Pancreas (tissue), 10 donors: ENCODE measurements around the gene KIAA0930. TPM values are rescaled to one million over a fixed set of nuclear protein-coding genes. Genes with fewer than 3 reads are reported as not detected.

Experiments
- ATAC-seq, 4 donors: fragments of 200-7000 bp; cut with Tn5 transposase; one replicate each; pipeline versions ENCODE4 v1.8.0 to v1.9.1; 2020; ENCODE audit warnings: mild to moderate bottlenecking in 4 of 4, moderate library complexity in 4 of 4
- DNase-seq, 6 donors: peaks; one replicate each; pipeline ENCODE4 v3.0.0-alpha.2; 2020
- FAIRE-seq: peaks from 2 replicates; lab custom pipeline; 2012; peaks lifted over from hg19 to GRCh38; lab: Jason Lieb, UNC
- H3K27ac ChIP-seq, 4 donors: fragments of 200-600 bp; sonication (generic); 1 replicate in 3 of 4; 2 replicates in 1 of 4; pipeline versions ENCODE4 v1.5.0 to v1.8.0; 2020
- H3K27me3 ChIP-seq, 4 donors: fragments of 200-600 bp; one replicate each; pipeline ENCODE4 v1.8.0; 2021
- H3K36me3 ChIP-seq, 3 donors: fragments of 200-600 bp; sonication (generic) in 1 of 3; one replicate each; pipeline versions ENCODE4 v1.5.0 to v1.8.0; 2020 to 2021
- H3K4me1 ChIP-seq, 3 donors: fragments of 200-600 bp; one replicate each; pipeline ENCODE4 v1.8.0; 2021
- H3K4me3 ChIP-seq, 4 donors: fragments of 200-600 bp; sonication (generic) in 2 of 4; one replicate each; pipeline versions ENCODE4 v1.5.0 to v1.8.0; 2020 to 2021
- H3K9me3 ChIP-seq, 4 donors: fragments of 200-600 bp; one replicate each; pipeline ENCODE4 v1.8.0; 2021
- WGBS, 2 donors: extraction: QIAGEN DNeasy Blood & Tissue Kit; methylation state at CpG; one replicate each; pipeline ENCODE4 v1.1.7; 2013; 5-methylcytosine and 5-hydroxymethylcytosine counted together
- intact Hi-C, 3 donors: fragments of 100-400 bp; cut with DNase I; formaldehyde crosslinking; loops; one replicate each; pipeline versions ENCODE4 v1.11.1 to v1.14.2; 2022
- polyA plus RNA-seq, 2 donors: library from polyadenylated mRNA; stranded (reverse); fragments of 200-250 nt; gene quantifications; one replicate each; pipeline ENCODE4 v1.2.3, GENCODE V29; 2013
- total RNA-seq, 6 donors: library from RNA; stranded (reverse); fragmentation: NEBNext Ultra II Directional in 4 of 6; extraction: Animal tissue kit (Norgen Biotek cat#: 25700) in 4 of 6; gene quantifications; one replicate each; pipeline versions ENCODE4 v1.2.1 to v1.2.4, GENCODE V29; 2021 to 2023
- TF ChIP-seq, protein P1 (sequence below), 4 donors: fragments of 200-600 bp; sonication (generic) in 3 of 4; IDR thresholded peaks; one replicate each; pipeline versions ENCODE4 v1.5.0 to v1.8.0; 2021; ENCODE audit warnings: antibody characterized with exemption in 4 of 4
- donor health status: healthy with polysubstance abuse.
- donor health status: DM: no; HTN: no; CAD: no; lungs with moderate emphysema.
- donor health status: DM: no; HTN: no; CAD: no.
- donor health status: control.
- donor health status: control.
- donor health status: Bipolar disorder and iron deficiency.
- donor health status: DM: yes; HTN: yes; CAD: no.
- donor health status: DM: no; HTN: no; CAD: no.
- donor health status: DM: no; HTN: no; CAD: no.
- donor health status: DM: yes; HTN: yes; CAD: no.

KIAA0930 gene
- total and polyA plus RNA-seq, 8 donors = 14.6 to 36.8 (median 20.0) TPM

DNA sequence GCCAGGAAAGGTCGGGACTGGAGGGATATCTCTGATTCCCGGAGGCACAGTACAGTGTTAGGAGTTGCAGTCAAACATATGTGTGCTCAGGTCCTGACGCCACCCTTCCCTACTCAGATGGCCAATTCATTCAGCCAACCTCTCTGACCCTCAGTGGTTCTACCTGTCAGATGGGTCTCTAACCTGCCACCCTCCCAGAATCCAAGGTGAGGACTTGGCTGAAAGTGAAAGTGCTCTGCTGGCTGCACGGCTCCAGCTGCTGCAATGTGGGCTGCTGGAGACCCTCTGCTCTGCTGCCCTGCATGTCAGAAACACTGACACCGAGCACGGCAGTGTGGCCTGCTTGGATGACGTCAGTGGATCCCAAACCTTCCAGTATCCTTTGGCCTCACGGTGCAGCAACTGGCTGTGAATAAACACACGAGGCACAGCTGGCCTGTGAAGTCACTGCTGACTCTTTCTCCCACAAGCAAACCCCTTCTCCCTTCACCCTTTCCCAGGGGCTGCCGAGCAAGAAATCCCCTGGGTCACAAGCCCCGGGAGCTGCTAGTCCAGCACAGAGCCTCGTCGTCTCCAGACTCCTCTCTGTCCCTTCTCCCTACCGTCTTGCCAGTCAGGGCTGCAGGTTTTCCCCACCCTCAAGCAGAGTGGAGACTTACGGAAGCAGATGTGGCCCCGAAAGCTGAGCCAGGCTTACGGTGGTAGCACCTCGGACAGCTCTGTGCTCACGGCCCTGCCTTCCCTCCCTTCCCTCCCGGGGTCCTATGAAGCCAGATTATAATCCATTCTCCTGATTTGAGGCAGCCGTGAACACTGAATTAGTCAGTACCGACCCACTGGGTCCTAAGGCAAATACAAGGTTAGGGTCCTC is 24.3 kb downstream of the KIAA0930 start:
- H3K9me3 ChIP-seq = no peaks in the 10 kb centered on the region
- no peaks in the 10 kb centered on the region for H3K36me3 ChIP-seq
- intact Hi-C loops = no loop called here
- ATAC-seq (peak; percentile 70 to 87 (median 82)), FAIRE-seq (no peak), DNase-seq (peak in 4 of 6 donors; percentile 67 to 78 (median 74))
- peak overlapping the region in 1 of 4 donors; percentile 17 for H3K4me3 ChIP-seq
- H3K27ac ChIP-seq = peak overlapping the region in 2 of 4 donors; percentile 28 to 46
- H3K4me1 ChIP-seq = no peaks in the 10 kb centered on the region
- WGBS, 2 donors = 31 to 35% methylated on average over 22 of the region's 22 CpGs
- H3K27me3 ChIP-seq = no peaks in the 10 kb centered on the region
- TF ChIP-seq, protein P1, sequence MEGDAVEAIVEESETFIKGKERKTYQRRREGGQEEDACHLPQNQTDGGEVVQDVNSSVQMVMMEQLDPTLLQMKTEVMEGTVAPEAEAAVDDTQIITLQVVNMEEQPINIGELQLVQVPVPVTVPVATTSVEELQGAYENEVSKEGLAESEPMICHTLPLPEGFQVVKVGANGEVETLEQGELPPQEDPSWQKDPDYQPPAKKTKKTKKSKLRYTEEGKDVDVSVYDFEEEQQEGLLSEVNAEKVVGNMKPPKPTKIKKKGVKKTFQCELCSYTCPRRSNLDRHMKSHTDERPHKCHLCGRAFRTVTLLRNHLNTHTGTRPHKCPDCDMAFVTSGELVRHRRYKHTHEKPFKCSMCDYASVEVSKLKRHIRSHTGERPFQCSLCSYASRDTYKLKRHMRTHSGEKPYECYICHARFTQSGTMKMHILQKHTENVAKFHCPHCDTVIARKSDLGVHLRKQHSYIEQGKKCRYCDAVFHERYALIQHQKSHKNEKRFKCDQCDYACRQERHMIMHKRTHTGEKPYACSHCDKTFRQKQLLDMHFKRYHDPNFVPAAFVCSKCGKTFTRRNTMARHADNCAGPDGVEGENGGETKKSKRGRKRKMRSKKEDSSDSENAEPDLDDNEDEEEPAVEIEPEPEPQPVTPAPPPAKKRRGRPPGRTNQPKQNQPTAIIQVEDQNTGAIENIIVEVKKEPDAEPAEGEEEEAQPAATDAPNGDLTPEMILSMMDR (IDR thresholded peaks at IDR 0.05) = no peak

DNA sequence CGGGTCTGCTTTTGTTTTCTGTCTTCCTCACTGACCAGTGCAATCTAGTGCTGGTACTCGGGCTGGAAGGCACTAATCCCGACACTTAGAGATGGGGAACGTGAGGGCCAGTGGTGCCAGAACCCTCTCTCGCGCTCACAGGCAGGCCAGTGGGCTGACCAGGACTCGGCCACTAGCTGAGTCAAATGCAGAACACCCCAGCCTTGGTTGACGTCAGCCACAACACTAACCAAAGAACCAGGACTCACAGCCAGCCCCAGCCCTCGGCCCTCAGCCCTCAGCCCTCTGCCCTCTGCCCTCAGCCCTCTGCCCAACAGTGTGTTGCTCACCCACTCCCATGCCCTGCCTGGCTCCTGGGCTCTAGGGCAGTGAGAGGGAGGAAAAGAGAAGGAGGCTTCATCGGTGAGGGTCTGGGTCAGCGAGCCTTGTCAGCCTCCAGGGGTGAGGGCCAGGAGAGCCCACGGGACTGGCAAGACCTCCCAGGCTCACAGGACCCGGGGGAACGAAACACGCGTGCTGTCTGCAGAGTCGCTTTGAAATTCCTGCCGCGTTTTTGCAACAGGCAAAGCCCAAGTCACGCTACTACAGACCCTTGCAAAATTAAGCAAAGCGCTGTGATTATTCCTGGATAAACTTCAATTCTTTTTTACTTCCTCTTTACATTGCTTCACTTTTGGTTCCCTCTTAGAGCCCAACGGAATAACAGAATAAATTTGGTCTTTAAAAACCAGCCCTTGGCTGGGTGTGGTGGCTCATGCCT is 27.5 kb downstream of the KIAA0930 start:
- Histone ChIP-seq H3K4me1 (no peaks in the 10 kb centered on the region), H3K4me3 (no peak overlapping the region), H3K36me3 (no peaks in the 10 kb centered on the region), H3K9me3 (no peaks in the 10 kb centered on the region), H3K27ac (peak overlapping the region in 1 of 4 donors; percentile 22), H3K27me3 (no peaks in the 10 kb centered on the region)
- peak in 2 of 4 donors; percentile 52 to 57 for ATAC-seq
- no peak for FAIRE-seq
- DNase-seq = peak in 2 of 6 donors; percentile 25 to 43
- intact Hi-C loops = no loop called here
- WGBS, 2 donors = 78 to 80% methylated on average over 22 of the region's 22 CpGs
- TF ChIP-seq, protein P1 (IDR thresholded peaks at IDR 0.05) = no peak

DNA sequence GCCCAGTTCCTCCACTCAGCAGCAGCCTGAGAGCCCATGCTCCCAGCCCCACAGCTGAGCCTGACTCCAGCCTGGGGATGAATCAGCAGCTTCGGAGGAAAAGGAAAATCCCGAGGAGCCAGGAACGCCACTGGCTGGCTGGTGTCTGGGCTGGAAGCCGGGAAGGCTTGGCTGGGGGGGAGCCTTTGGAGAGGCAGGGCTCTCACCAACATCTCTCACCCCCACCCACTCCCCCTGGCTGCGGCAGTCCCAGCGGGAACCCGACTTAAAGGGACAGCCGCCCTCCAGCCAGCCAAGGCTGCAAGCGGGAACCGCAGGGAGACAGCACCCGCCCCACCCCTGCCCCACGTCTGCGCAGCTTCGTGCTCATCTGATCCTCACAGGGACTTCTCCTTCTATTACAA is 28.4 kb downstream of the KIAA0930 start:
- Histone ChIP-seq H3K4me3 (no peak overlapping the region), H3K27me3 (no peaks in the 10 kb centered on the region), H3K9me3 (no peaks in the 10 kb centered on the region), H3K36me3 (no peaks in the 10 kb centered on the region), H3K27ac (no peak overlapping the region), H3K4me1 (no peaks in the 10 kb centered on the region)
- ATAC-seq (peak in 3 of 4 donors; percentile 5 to 35 (median 26)), FAIRE-seq (no peak), DNase-seq (peak in 3 of 6 donors; percentile 40 to 65 (median 56))
- WGBS, 2 donors = 59 to 63% methylated on average over 14 of the region's 14 CpGs
- intact Hi-C loops = no loop called here
- TF ChIP-seq, protein P1 (IDR thresholded peaks at IDR 0.05) = no peak

DNA sequence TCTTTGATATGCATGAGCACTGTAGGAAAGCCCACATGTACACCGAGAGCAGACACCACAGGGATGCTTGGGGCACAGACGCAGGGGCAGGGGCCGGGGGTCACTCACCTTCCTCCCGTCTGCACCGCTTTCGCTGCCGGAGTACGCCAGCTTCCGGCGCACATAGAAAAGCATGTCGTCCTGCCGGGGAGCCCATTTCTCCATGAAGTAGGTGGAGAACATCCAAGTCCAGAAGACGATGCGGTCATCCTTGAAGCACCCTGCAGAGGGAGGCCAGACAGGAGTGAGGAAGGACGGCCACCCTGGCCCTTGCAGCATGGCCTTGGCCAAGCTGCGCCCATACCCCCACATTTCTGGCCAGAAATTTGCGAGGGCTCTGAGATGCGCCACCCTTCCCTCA is 28.8 kb downstream of the KIAA0930 start:
- no peak for ATAC-seq
- WGBS, 2 donors = 94% methylated on average over 18 of the region's 18 CpGs
- TF ChIP-seq, protein P1 (IDR thresholded peaks at IDR 0.05) = no peak
- FAIRE-seq = no peak
- H3K27me3 ChIP-seq = no peaks in the 10 kb centered on the region
- intact Hi-C loops = no loop called here
- no peaks in the 10 kb centered on the region for H3K36me3 ChIP-seq
- H3K4me1 ChIP-seq = no peaks in the 10 kb centered on the region
- no peak overlapping the region for H3K27ac ChIP-seq
- peak in 3 of 6 donors; percentile 30 to 45 (median 44) for DNase-seq
- no peak overlapping the region for H3K4me3 ChIP-seq
- no peaks in the 10 kb centered on the region for H3K9me3 ChIP-seq
